Measurements from ENCODE around the gene CPLANE1.

DNA sequence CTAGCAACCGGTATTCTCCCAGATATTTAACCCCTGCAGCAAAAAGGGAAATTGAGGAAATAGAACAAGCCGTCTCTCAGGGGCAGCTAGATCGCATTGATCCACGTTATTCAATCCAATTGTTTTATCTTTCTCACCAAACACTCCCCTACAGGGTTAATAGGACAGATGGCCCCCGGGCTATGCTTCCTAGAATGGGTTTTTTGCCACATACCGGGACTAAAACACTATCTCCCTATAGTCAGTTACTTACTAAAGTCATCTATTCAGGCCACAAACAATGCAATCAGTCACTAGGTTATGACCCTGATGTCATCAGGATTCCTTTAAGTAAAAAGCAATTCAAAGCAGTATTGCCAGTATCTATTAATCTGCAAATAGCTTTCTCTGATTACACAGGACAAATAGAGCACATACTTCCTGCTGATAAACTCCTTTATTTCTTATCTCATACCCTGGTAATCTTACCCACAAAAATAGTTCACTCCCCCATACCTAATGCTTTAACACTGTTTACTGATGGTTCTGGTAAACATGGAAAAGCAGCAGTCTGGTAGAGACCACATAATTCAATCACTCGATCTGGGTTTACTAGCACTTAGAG, 159.0 kb downstream of the CPLANE1 start:
- TF ChIP-seq, protein P1, sequence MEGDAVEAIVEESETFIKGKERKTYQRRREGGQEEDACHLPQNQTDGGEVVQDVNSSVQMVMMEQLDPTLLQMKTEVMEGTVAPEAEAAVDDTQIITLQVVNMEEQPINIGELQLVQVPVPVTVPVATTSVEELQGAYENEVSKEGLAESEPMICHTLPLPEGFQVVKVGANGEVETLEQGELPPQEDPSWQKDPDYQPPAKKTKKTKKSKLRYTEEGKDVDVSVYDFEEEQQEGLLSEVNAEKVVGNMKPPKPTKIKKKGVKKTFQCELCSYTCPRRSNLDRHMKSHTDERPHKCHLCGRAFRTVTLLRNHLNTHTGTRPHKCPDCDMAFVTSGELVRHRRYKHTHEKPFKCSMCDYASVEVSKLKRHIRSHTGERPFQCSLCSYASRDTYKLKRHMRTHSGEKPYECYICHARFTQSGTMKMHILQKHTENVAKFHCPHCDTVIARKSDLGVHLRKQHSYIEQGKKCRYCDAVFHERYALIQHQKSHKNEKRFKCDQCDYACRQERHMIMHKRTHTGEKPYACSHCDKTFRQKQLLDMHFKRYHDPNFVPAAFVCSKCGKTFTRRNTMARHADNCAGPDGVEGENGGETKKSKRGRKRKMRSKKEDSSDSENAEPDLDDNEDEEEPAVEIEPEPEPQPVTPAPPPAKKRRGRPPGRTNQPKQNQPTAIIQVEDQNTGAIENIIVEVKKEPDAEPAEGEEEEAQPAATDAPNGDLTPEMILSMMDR (IDR thresholded peaks at IDR 0.05) = no peak
- TF ChIP-seq POLR2A (IDR thresholded peaks at IDR 0.05) = no peak

All from adrenal gland (tissue), 5 donors.